Fibroblast of lung (primary cell): ENCODE data around the gene OR4D11. TPM values are rescaled to one million over a fixed set of nuclear protein-coding genes. Genes with fewer than 3 reads are reported as not detected.

Source experiments
- DNase-seq, 2 donors: peaks; one replicate each; pipeline versions ENCODE4 v3.0.0 to v3.0.0-alpha.2; 2010; ENCODE audit warnings: low read depth in 2 of 2
- H2AFZ ChIP-seq: 2 replicates; pipeline ENCODE4 v1.5.1; 2012; ENCODE audit warnings: low read length, control low read depth, inconsistent platforms
- H3K27ac ChIP-seq: 2 replicates; pipeline ENCODE4 v1.5.1; 2011; ENCODE audit warnings: low read length, control low read depth; ENCODE audit not compliant: insufficient read depth
- H3K27me3 ChIP-seq: 2 replicates; pipeline ENCODE4 v1.5.1; 2011; ENCODE audit warnings: mild to moderate bottlenecking, low read length; ENCODE audit not compliant: control insufficient read depth, insufficient read depth
- H3K36me3 ChIP-seq: 2 replicates; pipeline ENCODE4 v1.5.1; 2011; ENCODE audit warnings: low read length; ENCODE audit not compliant: control insufficient read depth, insufficient read depth
- H3K4me1 ChIP-seq: 2 replicates; pipeline ENCODE4 v1.5.1; 2011; ENCODE audit warnings: low read length; ENCODE audit not compliant: control insufficient read depth, insufficient read depth; ENCODE audit errors: extremely low read depth
- H3K4me2 ChIP-seq: 2 replicates; pipeline ENCODE4 v1.5.1; 2011; ENCODE audit warnings: low read length, control low read depth; ENCODE audit not compliant: insufficient read depth; ENCODE audit errors: extremely low read depth
- H3K4me3 ChIP-seq, 4 experiments: fragments of 200-600 bp in 1 of 4; sonication (generic) in 1 of 4; replicated peaks in 1 of 4; 2 replicates each; pipeline ENCODE4 v1.5.1; 2011 to 2016; ENCODE audit warnings: low read length in 4 of 4, low read depth in 3 of 4, mild to moderate bottlenecking in 3 of 4, control low read depth in 2 of 4, inconsistent platforms in 1 of 4, mixed read lengths in 1 of 4; ENCODE audit not compliant: insufficient read depth in 1 of 4; ENCODE audit errors: control extremely low read depth in 1 of 4
- H3K79me2 ChIP-seq: 2 replicates; pipeline ENCODE4 v1.5.1; 2012; ENCODE audit warnings: mild to moderate bottlenecking, low read length, inconsistent platforms; ENCODE audit not compliant: control insufficient read depth, insufficient read depth
- H3K9ac ChIP-seq: 2 replicates; pipeline ENCODE4 v1.5.1; 2011; ENCODE audit warnings: mild to moderate bottlenecking, low read length, control low read depth; ENCODE audit not compliant: insufficient read depth
- H3K9me3 ChIP-seq: 2 replicates; pipeline ENCODE4 v1.5.1; 2012; ENCODE audit warnings: low read depth, low read length; ENCODE audit not compliant: control insufficient read depth, insufficient read depth
- H4K20me1 ChIP-seq: 2 replicates; pipeline ENCODE4 v1.5.1; 2011; ENCODE audit warnings: low read length; ENCODE audit not compliant: control insufficient read depth, insufficient read depth; ENCODE audit errors: extremely low read depth
- CTCF ChIP-seq, 2 donors: IDR thresholded peaks in 1 of 2; conservative IDR thresholded peaks in 1 of 2; 1 replicate in 1 of 2; 2 replicates in 1 of 2; pipeline ENCODE4 v1.5.1; 2011 to 2012; ENCODE audit warnings: low read length in 2 of 2, control low read depth in 1 of 2, inconsistent platforms in 1 of 2, low read depth in 1 of 2, mild to moderate bottlenecking in 1 of 2
- EZH2 ChIP-seq: IDR thresholded peaks from 2 replicates; pipeline ENCODE4 v1.5.1; 2012; ENCODE audit warnings: low read length, control low read depth, mild to moderate bottlenecking; ENCODE audit errors: missing control alignments
- polyA plus RNA-seq, 2 donors: library from polyadenylated mRNA; depleted of rRNA in 1 of 2; stranded (reverse) in 1 of 2; unstranded in 1 of 2; fragments of >200 nt; gene quantifications; 2 replicates each; pipeline ENCODE4 v1.2.1, GENCODE V29; 2011 to 2012; ENCODE audit warnings: missing spikeins in 1 of 2
- total RNA-seq: library from RNA; depleted of rRNA; stranded (reverse); fragments of >200 nt; gene quantifications from 2 replicates; pipeline ENCODE4 v1.2.1, GENCODE V29; 2014

OR4D11 gene
- total and polyA plus RNA-seq, 2 donors (not counting 1 experiment from before 2014, with no cell fraction given): not detected

- Histone ChIP-seq H2AFZ (no peak overlapping the region), H3K4me3 (no peak overlapping the region), H3K27me3 (no peaks in the 10 kb centered on the region), H3K9me3 (no peaks in the 10 kb centered on the region), H3K4me2 (no peak overlapping the region), H3K9ac (no peak overlapping the region), H3K4me1 (no peaks in the 10 kb centered on the region), H4K20me1 (no peaks in the 10 kb centered on the region), H3K79me2 (no peaks in the 10 kb centered on the region), H3K27ac (no peak overlapping the region), H3K36me3 (no peaks in the 10 kb centered on the region)
- DNase-seq: no peak
- TF ChIP-seq CTCF (conservative IDR thresholded peaks at IDR 0.05 in 1 of 2, IDR thresholded peaks at IDR 0.05 in 1 of 2; ENCODE audit: low read depth in 1 of 2, low read length in 2 of 2) (no peak), EZH2 (no peak)
Observed at GRCh38 chr11:59463190-59463641, 40.2 kb upstream of the OR4D11 start.

GRCh38 chr11:59473015-59473414 is 30.4 kb upstream of the OR4D11 start, which contains the start of gene OR4D10:
TSS of gene OR4D10 (plus strand) at chr11:59473315. CDS start at chr11:59477430, 4,115 bp downstream.
- Histone ChIP-seq H3K79me2 (no peaks in the 10 kb centered on the region), H3K27me3 (no peaks in the 10 kb centered on the region), H4K20me1 (no peaks in the 10 kb centered on the region), H3K9ac (no peak within 1 kb of the TSS), H3K27ac (no peak within 1 kb of the TSS), H3K4me2 (no peak within 1 kb of the TSS), H2AFZ (no peak within 1 kb of the TSS), H3K9me3 (no peaks in the 10 kb centered on the region), H3K4me1 (no peaks in the 10 kb centered on the region), H3K4me3 (no peak within 1 kb of the TSS), H3K36me3 (no peaks in the 10 kb centered on the region)
- TF ChIP-seq CTCF (conservative IDR thresholded peaks at IDR 0.05 in 1 of 2, IDR thresholded peaks at IDR 0.05 in 1 of 2; ENCODE audit: low read depth in 1 of 2, low read length in 2 of 2): no peak
- no peak for TF ChIP-seq EZH2
- DNase-seq: no peak

- Histone ChIP-seq H3K9me3 (no peaks in the 10 kb centered on the region), H3K36me3 (no peaks in the 10 kb centered on the region), H3K27ac (no peak overlapping the region), H3K79me2 (no peaks in the 10 kb centered on the region), H3K4me1 (no peaks in the 10 kb centered on the region), H3K4me3 (no peak overlapping the region), H4K20me1 (no peaks in the 10 kb centered on the region), H3K4me2 (no peak overlapping the region), H3K9ac (no peak overlapping the region), H2AFZ (no peak overlapping the region), H3K27me3 (no peaks in the 10 kb centered on the region)
- TF ChIP-seq CTCF (conservative IDR thresholded peaks at IDR 0.05 in 1 of 2, IDR thresholded peaks at IDR 0.05 in 1 of 2; ENCODE audit: low read depth in 1 of 2, low read length in 2 of 2) (no peak), EZH2 (no peak)
- DNase-seq: no peak
Observed at GRCh38 chr11:59475176-59475575, 28.2 kb upstream of the OR4D11 start.
